Activated CD4-positive, alpha-beta T cell treated with anti-CD3 and anti-CD28 coated beads, Interleukin-2, amount 50 U/mL, for 4 hours (primary cell): ENCODE results near the gene SPTBN5.

Source experiments
- DNase-seq, 2 experiments: peaks; one replicate each; pipeline ENCODE4 v3.0.0-alpha.2; 2020

The SPTBN5 gene

GRCh38 chr15:41861736-41862356, 32.0 kb downstream of the SPTBN5 start:
- no peak for DNase-seq

DNA sequence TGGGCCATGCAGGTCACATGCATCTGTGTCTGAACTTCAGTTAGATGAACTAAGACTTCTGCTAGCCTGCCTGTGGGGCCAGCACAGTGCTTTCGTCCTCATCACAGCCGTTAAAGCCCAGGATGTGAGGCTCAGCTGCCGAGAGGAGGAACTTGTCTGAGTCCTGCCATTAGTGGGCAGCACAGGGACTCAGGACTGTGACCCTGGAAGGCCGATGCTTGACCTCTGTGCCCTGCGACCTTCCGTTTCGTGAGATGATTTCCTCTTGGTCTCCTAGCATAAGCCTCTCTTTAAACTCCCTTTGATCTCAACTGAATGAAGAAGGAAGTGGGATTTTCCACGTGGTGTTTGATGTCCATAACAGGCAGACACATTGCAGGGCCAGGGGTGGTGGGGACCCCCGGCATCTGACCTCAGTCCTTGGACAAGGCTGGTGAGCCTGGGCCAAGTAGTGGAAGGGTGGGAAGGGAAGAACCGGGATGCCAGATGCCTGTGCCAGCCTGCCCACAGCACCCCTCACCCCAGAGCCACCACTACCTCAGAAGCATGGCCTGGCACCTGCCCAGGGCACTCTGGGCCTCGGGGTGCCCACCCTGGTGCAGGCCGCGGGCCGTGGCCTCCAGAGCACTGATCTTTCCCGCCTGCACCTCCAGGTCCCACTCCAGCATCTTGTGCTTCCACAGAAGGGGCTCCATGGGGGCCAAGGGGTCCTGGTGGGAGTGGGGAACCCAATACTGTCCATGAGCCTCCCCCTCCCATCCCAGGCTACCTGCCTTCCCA, 33.6 kb downstream of the SPTBN5 start:
- no peak for DNase-seq

DNA sequence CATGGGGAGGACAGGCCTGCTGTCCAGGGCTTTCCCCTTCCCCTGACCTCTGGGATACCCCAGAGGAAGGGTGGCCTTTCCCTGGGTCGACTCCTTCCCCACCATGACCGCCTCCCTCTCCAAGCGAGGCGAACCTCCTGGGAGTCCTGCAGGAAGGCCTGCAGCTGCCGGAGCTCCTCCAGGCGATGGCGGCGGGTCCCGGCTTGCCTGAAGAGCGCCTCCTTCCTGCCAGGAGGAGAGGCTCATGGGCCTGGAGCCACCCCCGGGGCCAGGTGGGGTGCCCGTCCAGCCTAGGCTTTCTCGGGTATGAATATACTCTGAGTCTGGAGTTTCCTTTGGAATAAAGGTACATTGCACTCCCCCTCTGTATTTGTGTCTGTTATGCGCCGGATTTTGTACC, 35.1 kb downstream of the SPTBN5 start:
- no peak for DNase-seq

DNA sequence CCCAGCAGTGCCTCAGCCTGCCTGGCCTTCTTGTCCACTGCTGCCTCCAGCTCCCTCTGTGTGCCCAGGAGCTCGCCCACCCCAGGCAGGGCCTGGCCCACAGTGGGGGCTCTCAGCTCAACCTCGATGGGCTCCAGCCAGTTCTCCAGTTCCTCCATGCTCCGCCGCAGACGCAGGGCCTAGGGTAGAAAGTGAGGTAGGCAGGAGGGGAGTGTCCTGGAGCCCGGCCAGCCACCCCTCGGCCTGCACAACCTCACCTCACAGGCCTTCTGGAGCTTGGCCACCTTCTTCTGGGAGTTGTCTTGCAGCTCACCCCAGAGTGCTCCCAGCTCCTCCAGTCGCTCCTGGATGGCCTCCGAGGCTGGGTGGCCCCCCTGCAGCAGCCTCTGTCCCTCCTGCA, 36.5 kb downstream of the SPTBN5 start:
- DNase-seq = no peak

DNA sequence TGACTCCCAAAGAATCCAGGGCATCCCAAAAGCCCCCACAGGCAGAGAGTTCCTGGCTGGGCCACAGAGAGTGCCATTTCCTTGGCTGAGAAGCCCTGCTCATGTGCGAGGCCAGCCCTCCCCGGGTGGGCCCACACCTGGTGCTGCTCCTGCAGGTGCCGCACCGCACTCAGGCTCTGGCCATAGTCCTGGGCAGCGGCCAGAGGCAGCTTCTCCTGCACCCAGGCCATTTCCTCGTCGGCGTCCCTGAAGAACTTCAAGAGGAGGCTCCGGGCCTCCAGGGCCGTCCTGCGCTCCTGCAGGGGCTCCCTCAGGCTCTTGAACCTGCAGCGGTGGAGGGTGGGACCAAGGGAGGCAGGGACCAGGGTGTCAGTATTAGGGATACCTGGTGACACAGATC, 37.1 kb downstream of the SPTBN5 start:
- DNase-seq = no peak

- no peak for DNase-seq
Observed at GRCh38 chr15:41856262-41856661, 37.6 kb downstream of the SPTBN5 start.

GRCh38 chr15:41855261-41855961, 38.4 kb downstream of the SPTBN5 start:
- no peak for DNase-seq

DNA sequence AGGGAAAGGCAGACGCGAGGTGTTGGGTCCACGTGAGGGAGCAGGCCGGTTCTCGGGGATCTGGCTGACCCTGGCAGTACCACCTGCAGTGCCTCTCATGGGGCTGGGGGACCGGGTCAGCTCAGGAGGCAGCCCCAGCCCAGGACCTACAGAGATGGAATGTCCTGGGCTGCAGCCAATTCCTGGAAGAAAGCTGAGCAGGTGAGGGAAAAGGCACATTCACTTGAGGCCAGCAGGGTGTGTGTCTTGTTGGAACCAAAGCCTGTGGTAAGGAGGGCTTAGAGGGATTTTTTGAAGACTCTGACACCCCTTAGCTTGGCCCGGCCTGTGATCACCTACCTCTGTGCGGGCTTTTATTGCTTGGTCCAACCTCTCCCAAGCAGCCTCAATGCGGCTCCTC, 39.4 kb downstream of the SPTBN5 start:
- no peak for DNase-seq

- DNase-seq = no peak
Observed at GRCh38 chr15:41853831-41854230, 40.0 kb downstream of the SPTBN5 start.

DNA sequence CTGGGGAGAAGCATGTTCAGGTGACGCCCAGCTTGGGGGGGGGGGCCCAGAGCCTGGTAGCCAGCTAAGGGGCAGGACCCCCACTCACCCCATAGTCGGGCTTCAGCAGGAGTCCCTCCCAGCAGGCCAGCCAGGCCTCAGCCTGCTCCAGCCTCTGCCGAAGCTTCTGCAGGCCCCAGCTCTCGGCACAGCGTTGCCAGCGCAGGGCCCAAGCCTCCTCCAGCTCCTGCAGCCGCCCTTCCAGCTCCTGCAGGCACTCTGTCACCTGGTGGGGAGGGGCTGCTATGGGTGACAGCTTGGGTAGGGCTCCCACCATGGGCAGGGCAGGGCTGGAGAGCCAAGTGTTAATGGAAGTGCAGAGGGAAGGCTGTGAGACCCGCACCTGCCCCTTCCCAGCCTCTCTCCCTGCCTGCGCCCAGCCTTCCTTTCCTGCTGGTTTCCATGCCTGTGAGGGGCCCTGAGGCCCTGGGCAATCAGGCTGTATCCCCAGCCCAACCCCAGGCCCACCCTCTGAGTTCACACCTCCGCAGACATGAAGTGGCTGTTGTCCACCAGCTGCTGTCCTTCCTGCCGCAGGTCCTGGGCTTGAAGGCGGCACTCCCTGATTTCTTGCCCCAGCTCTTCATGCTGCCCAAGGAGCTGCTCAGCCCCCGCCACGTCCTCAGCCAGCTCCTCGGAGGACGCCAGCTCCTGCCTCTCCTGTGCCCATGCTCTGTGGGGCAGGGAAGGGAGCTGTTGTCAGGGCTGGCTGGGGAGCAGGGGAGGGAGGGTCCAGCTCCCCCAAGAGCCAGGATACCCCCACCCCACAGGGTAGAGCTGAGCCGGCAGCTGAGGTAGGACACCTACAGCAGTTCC, 40.9 kb downstream of the SPTBN5 start:
- no peak for DNase-seq

DNA sequence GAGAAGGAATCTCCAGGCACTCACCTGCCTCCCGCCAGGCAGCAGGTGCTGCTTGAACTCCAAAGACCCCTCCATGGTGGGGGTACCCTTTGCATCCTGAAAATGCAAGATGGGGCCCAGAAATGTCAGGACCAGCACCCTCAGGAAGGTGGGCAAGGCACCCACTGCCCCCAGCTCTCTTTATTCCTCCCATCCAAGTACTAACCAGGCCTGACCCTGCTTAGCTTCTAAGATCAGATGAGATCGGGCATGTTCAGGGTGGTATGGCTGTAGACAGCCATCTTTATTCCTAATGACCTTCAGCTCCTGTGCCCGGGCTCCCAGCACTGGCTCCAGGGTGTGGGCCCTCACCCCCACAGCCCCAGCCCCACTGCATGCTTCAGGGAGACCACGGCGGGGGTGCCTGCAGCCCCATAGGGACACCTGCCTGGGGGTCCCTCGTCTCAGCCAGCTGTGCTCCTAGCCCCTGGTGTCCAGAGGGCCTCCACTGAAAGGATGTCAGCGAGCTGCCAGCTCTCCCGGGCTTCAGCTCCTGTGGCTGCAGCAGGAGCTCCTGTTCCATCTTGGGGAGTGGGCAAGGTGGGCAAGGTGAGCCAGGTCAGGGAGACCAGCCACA, 42.0 kb downstream of the SPTBN5 start:
- DNase-seq = no peak

- DNase-seq = no peak
Observed at GRCh38 chr15:41851167-41851523, 42.7 kb downstream of the SPTBN5 start.

DNA sequence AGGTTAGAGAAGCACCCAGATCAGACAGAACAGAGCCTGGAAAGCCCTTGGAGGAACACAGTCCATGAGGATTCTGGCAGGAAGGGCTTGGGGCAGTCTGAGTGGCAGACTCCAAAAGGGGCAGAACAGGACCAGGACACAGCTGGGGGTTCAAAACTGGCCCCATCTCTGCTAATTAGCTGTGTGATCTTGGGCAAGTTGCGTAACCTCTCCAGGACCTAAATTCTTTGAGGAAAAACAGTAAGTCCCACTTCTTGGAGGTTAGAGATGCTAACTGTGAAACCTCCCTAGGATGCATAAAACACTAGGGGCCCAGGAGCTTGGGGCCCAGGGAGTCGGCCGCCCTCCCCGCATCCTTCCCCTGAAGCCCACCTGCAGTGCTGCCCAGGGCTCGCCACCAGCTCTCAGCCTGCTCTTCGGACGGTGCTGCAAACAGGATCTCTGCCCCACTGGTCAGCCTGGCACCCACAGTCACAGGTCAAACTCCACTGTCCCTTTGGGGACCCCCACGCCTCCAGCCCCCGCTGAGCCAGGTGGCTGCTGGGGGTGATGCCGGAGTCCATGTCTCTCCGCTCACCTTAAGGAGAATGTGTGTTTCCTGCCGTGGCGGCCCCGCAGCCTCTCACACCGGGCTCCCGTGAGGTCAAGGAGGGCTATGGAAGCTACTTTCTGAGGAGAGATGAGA, 43.2 kb downstream of the SPTBN5 start:
- DNase-seq = no peak

GRCh38 chr15:41849861-41850260, 44.0 kb downstream of the SPTBN5 start:
- no peak for DNase-seq

- DNase-seq = no peak
Observed at GRCh38 chr15:41849204-41849603, 44.6 kb downstream of the SPTBN5 start.

DNA sequence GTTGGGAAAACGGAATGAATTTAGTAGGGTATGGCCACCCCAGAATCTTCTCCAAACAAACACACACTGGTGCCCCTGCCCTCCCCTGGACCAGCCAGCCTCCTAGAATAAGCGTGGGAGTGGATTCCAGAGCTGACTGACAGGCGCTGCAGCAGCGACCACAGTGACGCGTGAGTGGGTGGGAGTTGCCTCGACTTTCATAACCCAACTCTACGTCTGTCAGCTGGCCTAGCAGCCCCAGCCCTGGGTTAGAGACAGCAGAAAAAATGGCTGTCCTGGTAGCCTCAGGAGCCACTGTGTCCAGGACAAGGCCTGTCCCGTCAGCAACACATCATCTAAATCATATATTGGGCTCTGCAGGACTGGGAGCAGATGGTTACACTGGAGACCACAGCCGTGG, 45.2 kb downstream of the SPTBN5 start:
- no peak for DNase-seq

- no peak for DNase-seq
Observed at GRCh38 chr15:41847981-41848380, 45.9 kb downstream of the SPTBN5 start.

- no peak for DNase-seq
Observed at GRCh38 chr15:41847206-41847605, 46.6 kb downstream of the SPTBN5 start.

GRCh38 chr15:41844814-41845213, 49.0 kb downstream of the SPTBN5 start:
- no peak for DNase-seq

- no peak for DNase-seq
Observed at GRCh38 chr15:41843571-41843970, 50.3 kb downstream of the SPTBN5 start.

DNA sequence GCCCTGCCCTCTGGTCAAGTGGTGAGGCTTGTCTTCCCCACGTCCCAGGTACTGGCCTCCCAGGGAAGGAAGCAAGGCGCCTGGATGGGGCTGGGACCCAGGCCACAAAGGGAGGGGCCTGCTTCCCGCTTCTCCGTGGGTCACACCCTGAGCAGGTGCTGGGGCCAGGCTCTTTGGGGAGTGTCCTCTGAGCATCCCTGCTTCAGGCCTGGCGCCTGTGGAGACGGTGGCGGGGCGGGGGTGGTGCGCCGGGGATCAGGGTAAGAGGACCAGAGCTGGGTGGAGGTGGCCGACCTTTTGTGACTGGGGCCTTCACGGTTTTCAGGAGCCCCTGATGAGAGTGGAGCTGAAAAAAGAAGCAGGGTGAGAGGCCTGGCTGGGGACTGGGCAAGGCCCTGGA, 51.6 kb downstream of the SPTBN5 start:
- no peak for DNase-seq

GRCh38 chr15:41841131-41841530, 52.7 kb downstream of the SPTBN5 start:
- DNase-seq = no peak
